Upper lobe of right lung (tissue), 1 donor: ENCODE results near the gene MUC5AC. TPM values are rescaled to one million over a fixed set of nuclear protein-coding genes. Genes with fewer than 3 reads are reported as not detected.

Experiments
- ATAC-seq: fragments of 200-7000 bp; cut with Tn5 transposase; one replicate; pipeline ENCODE4 v1.9.1; 2020; ENCODE audit warnings: mild to moderate bottlenecking, moderate library complexity
- DNase-seq: peaks from one replicate; pipeline ENCODE4 v3.0.0-alpha.2; 2020
- H3K27ac ChIP-seq: fragments of 200-600 bp; one replicate; pipeline ENCODE4 v1.8.0; 2022
- H3K27me3 ChIP-seq: fragments of 200-600 bp; one replicate; pipeline ENCODE4 v1.8.0; 2022; ENCODE audit warnings: mild to moderate bottlenecking
- H3K36me3 ChIP-seq: fragments of 200-600 bp; one replicate; pipeline ENCODE4 v1.8.0; 2022
- H3K4me1 ChIP-seq: fragments of 200-600 bp; one replicate; pipeline ENCODE4 v1.8.0; 2022
- H3K4me3 ChIP-seq: fragments of 200-600 bp; one replicate; pipeline ENCODE4 v1.8.0; 2022; ENCODE audit warnings: mild to moderate bottlenecking
- H3K9me3 ChIP-seq: fragments of 200-600 bp; one replicate; pipeline ENCODE4 v1.8.0; 2022
- CTCF ChIP-seq: fragments of 200-600 bp; IDR thresholded peaks from one replicate; pipeline ENCODE4 v1.8.0; 2022; ENCODE audit warnings: antibody characterized with exemption
- intact Hi-C: fragments of 100-400 bp; cut with DNase I; formaldehyde crosslinking; loops from one replicate; pipeline ENCODE4 v1.11.0; 2022
- total RNA-seq: library from RNA; stranded (reverse); fragmentation: NEBNext Ultra II Directional; extraction: Animal tissue kit (Norgen Biotek cat#: 25700); gene quantifications from one replicate; pipeline ENCODE4 v1.2.1, GENCODE V29; 2021
- donor health status: DM: no; HTN: yes; CAD: no; lungs with severe emphysema.

MUC5AC gene
- total RNA-seq, 1 donor from 2014 or later: not detected

- TF ChIP-seq CTCF: no peak
- intact Hi-C loops: loop anchor here (10.0 kb wide), 1 partner anchor 299 kb away; no protein-coding TSS in a partner anchor
- ATAC-seq (no peak), DNase-seq (peak; percentile 54)
- H3K9me3 ChIP-seq: no peaks in the 10 kb centered on the region
- H3K4me3 ChIP-seq: no peak overlapping the region
- peaks cover 19% of the 10 kb centered on the region for H3K27me3 ChIP-seq
- no peaks in the 10 kb centered on the region for H3K36me3 ChIP-seq
- no peaks in the 10 kb centered on the region for H3K4me1 ChIP-seq
- no peak overlapping the region for H3K27ac ChIP-seq
Observed at GRCh38 chr11:1205121-1205986, 47.6 kb downstream of the MUC5AC start.

- no peak overlapping the region for H3K4me3 ChIP-seq
- H3K27me3 ChIP-seq: peaks cover 19% of the 10 kb centered on the region
- H3K36me3 ChIP-seq: no peaks in the 10 kb centered on the region
- ATAC-seq (no peak), DNase-seq (peak; percentile 31)
- H3K27ac ChIP-seq: no peak overlapping the region
- no peak for TF ChIP-seq CTCF
- H3K9me3 ChIP-seq: no peaks in the 10 kb centered on the region
- intact Hi-C loops: loop anchor here (10.0 kb wide), 1 partner anchor 299 kb away; no protein-coding TSS in a partner anchor
- H3K4me1 ChIP-seq: no peaks in the 10 kb centered on the region
Observed at GRCh38 chr11:1205987-1206331, 48.2 kb downstream of the MUC5AC start.

- no peak overlapping the region for H3K4me3 ChIP-seq
- H3K27ac ChIP-seq: no peak overlapping the region
- H3K36me3 ChIP-seq: no peaks in the 10 kb centered on the region
- intact Hi-C loops: loop anchor here (10.0 kb wide), 1 partner anchor 298 kb away; no protein-coding TSS in a partner anchor
- peaks cover under 1% of the 10 kb centered on the region for H3K9me3 ChIP-seq
- ATAC-seq (no peak), DNase-seq (peak; percentile 50)
- H3K27me3 ChIP-seq: peaks cover 19% of the 10 kb centered on the region
- no peaks in the 10 kb centered on the region for H3K4me1 ChIP-seq
- no peak for TF ChIP-seq CTCF
Observed at GRCh38 chr11:1206391-1207271, 48.9 kb downstream of the MUC5AC start.

- ATAC-seq (no peak), DNase-seq (peak; percentile 63)
- Histone ChIP-seq H3K9me3 (peaks cover 6% of the 10 kb centered on the region), H3K27me3 (peaks cover 17% of the 10 kb centered on the region), H3K27ac (no peak overlapping the region), H3K36me3 (no peaks in the 10 kb centered on the region), H3K4me1 (no peaks in the 10 kb centered on the region), H3K4me3 (no peak overlapping the region)
- no peak for TF ChIP-seq CTCF
- intact Hi-C loops: loop anchor here (10.0 kb wide), 1 partner anchor 297 kb away; no protein-coding TSS in a partner anchor
Observed at GRCh38 chr11:1207401-1208143, 49.8 kb downstream of the MUC5AC start.

- TF ChIP-seq CTCF: no peak
- Histone ChIP-seq H3K27me3 (peaks cover 14% of the 10 kb centered on the region), H3K9me3 (peaks cover 6% of the 10 kb centered on the region), H3K27ac (no peak overlapping the region), H3K36me3 (no peaks in the 10 kb centered on the region), H3K4me3 (no peak overlapping the region), H3K4me1 (no peaks in the 10 kb centered on the region)
- DNase-seq: no peak
- ATAC-seq: no peak
- intact Hi-C loops: loop anchor here (10.0 kb wide), 1 partner anchor 297 kb away; no protein-coding TSS in a partner anchor
Observed at GRCh38 chr11:1208144-1208393, 50.3 kb downstream of the MUC5AC start.
